HG03342 (cell line): ENCODE measurements around the gene CD2BP2.

Experiments
- ATAC-seq: cut with Tn5 transposase; IDR thresholded peaks from one replicate; pipeline ENCODE4 v1.9.1; 2021; ENCODE audit warnings: mild to moderate bottlenecking, moderate library complexity; ENCODE audit not compliant: unreplicated experiment

Gene CD2BP2

GRCh38 chr16:30379158-30379783, 24.2 kb upstream of the CD2BP2 start:
- ATAC-seq = peak; percentile 2

- ATAC-seq = peak; percentile 85
Observed at GRCh38 chr16:30378236-30379157, 23.4 kb upstream of the CD2BP2 start.

- peak; percentile 27 for ATAC-seq
Observed at GRCh38 chr16:30377812-30378235, 22.7 kb upstream of the CD2BP2 start.

- no peak for ATAC-seq
Observed at GRCh38 chr16:30377050-30377811, 22.1 kb upstream of the CD2BP2 start.

- ATAC-seq = no peak
Observed at GRCh38 chr16:30376461-30376902, 21.4 kb upstream of the CD2BP2 start.

- ATAC-seq = no peak
Observed at GRCh38 chr16:30375864-30376263, 20.8 kb upstream of the CD2BP2 start.

GRCh38 chr16:30374538-30374937, 19.4 kb upstream of the CD2BP2 start, which contains the start of gene MYL11:
Gene MYL11, plus strand, starts transcription at chr16:30374802. Its CDS starts 56 bp downstream, at chr16:30374858.
- ATAC-seq = no peak

GRCh38 chr16:30372725-30373124, 17.6 kb upstream of the CD2BP2 start:
- no peak for ATAC-seq

- no peak for ATAC-seq
Observed at GRCh38 chr16:30372038-30372712, 17.1 kb upstream of the CD2BP2 start.

GRCh38 chr16:30371248-30371816, 16.2 kb upstream of the CD2BP2 start:
- no peak for ATAC-seq

- ATAC-seq = peak; percentile 77
Observed at GRCh38 chr16:30370456-30371247, 15.5 kb upstream of the CD2BP2 start, which contains the start of gene TBC1D10B. Gene TBC1D10B, minus strand, starts transcription at chr16:30370494. Its CDS starts 311 bp downstream, at chr16:30370183.

GRCh38 chr16:30369938-30370455, 14.9 kb upstream of the CD2BP2 start:
- peak; percentile 13 for ATAC-seq

GRCh38 chr16:30369091-30369937, 14.2 kb upstream of the CD2BP2 start:
- ATAC-seq = no peak

- ATAC-seq = no peak
Observed at GRCh38 chr16:30368792-30369090, 13.6 kb upstream of the CD2BP2 start.

- ATAC-seq = no peak
Observed at GRCh38 chr16:30368122-30368791, 13.1 kb upstream of the CD2BP2 start.

GRCh38 chr16:30367349-30368009, 12.4 kb upstream of the CD2BP2 start:
- no peak for ATAC-seq

GRCh38 chr16:30366511-30366910, 11.4 kb upstream of the CD2BP2 start:
- ATAC-seq = no peak
